ENCODE results near the gene VPREB1.

- TF ChIP-seq POLR2A (IDR thresholded peaks at IDR 0.05) (no peak), CTCF (IDR thresholded peaks at IDR 0.05) (peak; percentile 19 to 45 (median 32))
These were observed 9.0 kb upstream of the VPREB1 start for GRCh38 chr22:22235558-22235957.

Data from right lobe of liver (tissue), 4 donors.